Endodermal cell (in vitro differentiated cells): Measurements from ENCODE around the gene LRIT1. TPM values are rescaled to one million over a fixed set of nuclear protein-coding genes. Genes with fewer than 3 reads are reported as not detected.

Experiments used
- DNase-seq: peaks from one replicate; pipeline ENCODE4 v3.0.0-alpha.2; 2017
- H3K27ac ChIP-seq: 2 replicates; pipeline ENCODE4 v1.5.1; 2013; ENCODE audit warnings: mild to moderate bottlenecking, low read depth, low read length, moderate library complexity
- H3K27me3 ChIP-seq: 2 replicates; pipeline ENCODE4 v1.6.1; 2013; ENCODE audit warnings: mild to moderate bottlenecking, low read length, moderate library complexity; ENCODE audit not compliant: insufficient read depth, control insufficient read depth, poor library complexity, severe bottlenecking
- H3K36me3 ChIP-seq: 2 replicates; pipeline ENCODE4 v1.7.0; 2013; ENCODE audit warnings: mild to moderate bottlenecking, low read length, moderate library complexity; ENCODE audit not compliant: control insufficient read depth, insufficient read depth
- H3K4me1 ChIP-seq: one replicate; pipeline ENCODE4 v1.7.0; 2013; ENCODE audit warnings: low read length; ENCODE audit not compliant: control insufficient read depth, insufficient read depth
- H3K4me3 ChIP-seq: 2 replicates; pipeline ENCODE4 v1.5.1; 2013; ENCODE audit warnings: mild to moderate bottlenecking, low read length, moderate library complexity
- H3K9ac ChIP-seq: 2 replicates; pipeline ENCODE4 v1.6.1; 2013; ENCODE audit warnings: mild to moderate bottlenecking, low read length, moderate library complexity; ENCODE audit not compliant: poor library complexity, severe bottlenecking; ENCODE audit errors: extremely low read depth
- H3K9me3 ChIP-seq: 2 replicates; pipeline ENCODE4 v1.6.1; 2013; ENCODE audit warnings: mild to moderate bottlenecking, low read length, moderate library complexity; ENCODE audit not compliant: control insufficient read depth
- H3K27ac Mint-ChIP-seq: 2 replicates; pipeline ENCODE4 v1.8.0; 2020; ENCODE audit warnings: mixed read lengths
- H3K27me3 Mint-ChIP-seq: 2 replicates; pipeline ENCODE4 v1.8.0; 2021; ENCODE audit warnings: mild to moderate bottlenecking, mixed read lengths; ENCODE audit not compliant: insufficient read depth
- H3K36me3 Mint-ChIP-seq: 2 replicates; pipeline ENCODE4 v1.8.0; 2020; ENCODE audit warnings: low read depth, mixed read lengths
- H3K4me1 Mint-ChIP-seq: 2 replicates; pipeline ENCODE4 v1.8.0; 2020; ENCODE audit warnings: mixed read lengths
- H3K4me3 Mint-ChIP-seq: 2 replicates; pipeline ENCODE4 v1.8.0; 2020; ENCODE audit warnings: mild to moderate bottlenecking, moderate library complexity, mixed read lengths
- H3K9me3 Mint-ChIP-seq: 2 replicates; pipeline ENCODE4 v1.8.0; 2020; ENCODE audit warnings: mild to moderate bottlenecking, mixed read lengths
- CTCF ChIP-seq: fragments of 200-600 bp; sonication (generic); conservative IDR thresholded peaks from 2 replicates; pipeline ENCODE4 v1.5.0; 2021; ENCODE audit warnings: antibody characterized with exemption, mild to moderate bottlenecking
- WGBS, 2 experiments: methylation state at CpG; one replicate each; pipeline versions ENCODE4 v1.1.5 to v1.1.7; 2013; ENCODE audit warnings: missing lambda C conversion rate in 2 of 2, mixed read lengths in 1 of 2; ENCODE audit not compliant: insufficient coverage in 1 of 2, insufficient read length in 1 of 2; 5-methylcytosine and 5-hydroxymethylcytosine counted together
- total RNA-seq, 2 donors: library from RNA; stranded (reverse); fragmentation: NEBNext Ultra II Directional in 1 of 2; extraction: Animal tissue kit (Norgen Biotek cat#: 25700) in 1 of 2; gene quantifications; 2 replicates in 1 of 2; 3 replicates in 1 of 2; pipeline ENCODE4 v1.2.1, GENCODE V29; 2021

LRIT1 gene
- total RNA-seq, 2 donors from 2014 or later: 0.11 TPM; not detected in 1

GRCh38 chr10:84262190-84262956 is 21.0 kb upstream of the LRIT1 start:
- no peak overlapping the region for H3K4me3 ChIP-seq
- no peaks in the 10 kb centered on the region for H3K36me3 ChIP-seq
- H3K27me3 ChIP-seq: no peaks in the 10 kb centered on the region
- Mint-ChIP-seq H3K36me3 (no peaks in the 10 kb centered on the region), H3K27ac (no peak overlapping the region), H3K27me3 (peaks cover 18% of the 10 kb centered on the region), H3K4me3 (no peak overlapping the region), H3K9me3 (no peaks in the 10 kb centered on the region), H3K4me1 (peaks cover 12% of the 10 kb centered on the region)
- 89 to 96% methylated on average over 10 to 13 of the region's 13 CpGs for WGBS, 2 experiments
- TF ChIP-seq CTCF: no peak
- no peaks in the 10 kb centered on the region for H3K9me3 ChIP-seq
- H3K4me1 ChIP-seq: no peaks in the 10 kb centered on the region
- no peak overlapping the region for H3K27ac ChIP-seq
- H3K9ac ChIP-seq: no peak overlapping the region
- peak; percentile 22 for DNase-seq

- Mint-ChIP-seq H3K4me1 (peaks cover 11% of the 10 kb centered on the region), H3K4me3 (no peak overlapping the region), H3K27ac (no peak overlapping the region), H3K27me3 (peaks cover 27% of the 10 kb centered on the region), H3K9me3 (no peaks in the 10 kb centered on the region), H3K36me3 (no peaks in the 10 kb centered on the region)
- Histone ChIP-seq H3K27me3 (no peaks in the 10 kb centered on the region), H3K36me3 (no peaks in the 10 kb centered on the region), H3K9ac (no peak overlapping the region), H3K4me1 (no peaks in the 10 kb centered on the region), H3K9me3 (no peaks in the 10 kb centered on the region), H3K4me3 (no peak overlapping the region), H3K27ac (no peak overlapping the region)
- peak; percentile 34 for DNase-seq
- 87 to 90% methylated on average over 5 to 7 of the region's 7 CpGs for WGBS, 2 experiments
- TF ChIP-seq CTCF: no peak
Observed at GRCh38 chr10:84261236-84261915, 20.0 kb upstream of the LRIT1 start.

GRCh38 chr10:84258034-84258695 is 16.8 kb upstream of the LRIT1 start:
- TF ChIP-seq CTCF: no peak
- no peaks in the 10 kb centered on the region for H3K4me1 ChIP-seq
- H3K36me3 ChIP-seq: no peaks in the 10 kb centered on the region
- no peak overlapping the region for H3K9ac ChIP-seq
- no peaks in the 10 kb centered on the region for H3K27me3 ChIP-seq
- H3K9me3 Mint-ChIP-seq: no peaks in the 10 kb centered on the region
- H3K4me1 Mint-ChIP-seq: no peaks in the 10 kb centered on the region
- no peak overlapping the region for H3K4me3 Mint-ChIP-seq
- no peak overlapping the region for H3K27ac ChIP-seq
- no peak for DNase-seq
- peaks cover 20% of the 10 kb centered on the region for H3K27me3 Mint-ChIP-seq
- no peak overlapping the region for H3K4me3 ChIP-seq
- 88 to 90% methylated on average over 3 to 7 of the region's 7 CpGs for WGBS, 2 experiments
- H3K9me3 ChIP-seq: no peaks in the 10 kb centered on the region
- no peak overlapping the region for H3K27ac Mint-ChIP-seq
- H3K36me3 Mint-ChIP-seq: no peaks in the 10 kb centered on the region
